Mesenchymal stem cell (in vitro differentiated cells and primary cell): ENCODE data around the gene ITGA5.

ENCODE experiments used
- DNase-seq: peaks from one replicate; pipeline ENCODE4 v3.0.0-alpha.2; 2013
- H2AFZ ChIP-seq: one replicate; pipeline ENCODE4 v1.6.1; 2013; ENCODE audit warnings: low read depth, mild to moderate bottlenecking, control low read depth, inconsistent platforms, low read length, moderate library complexity
- H2AK5ac ChIP-seq: 2 replicates; pipeline ENCODE4 v1.6.1; 2013; ENCODE audit warnings: low read length, moderate library complexity, mild to moderate bottlenecking, inconsistent platforms; ENCODE audit not compliant: severe bottlenecking
- H2BK120ac ChIP-seq: one replicate; pipeline ENCODE4 v1.6.1; 2013; ENCODE audit warnings: low read depth, mild to moderate bottlenecking, inconsistent platforms, low read length, moderate library complexity
- H2BK12ac ChIP-seq, 2 experiments: one replicate each; pipeline ENCODE4 v1.6.1; 2013; ENCODE audit warnings: inconsistent platforms in 2 of 2, low read length in 2 of 2, mild to moderate bottlenecking in 2 of 2, moderate library complexity in 2 of 2, control low read depth in 1 of 2
- H2BK15ac ChIP-seq: one replicate; pipeline ENCODE4 v1.6.1; 2013; ENCODE audit warnings: mild to moderate bottlenecking, low read depth, inconsistent platforms; ENCODE audit not compliant: poor library complexity, severe bottlenecking
- H2BK5ac ChIP-seq: 2 replicates; pipeline ENCODE4 v1.6.1; 2013; ENCODE audit warnings: low read depth, mild to moderate bottlenecking, low read length, control low read depth, inconsistent platforms; ENCODE audit not compliant: poor library complexity, severe bottlenecking
- H3K14ac ChIP-seq, 2 experiments: one replicate each; pipeline ENCODE4 v1.6.1; 2013; ENCODE audit warnings: inconsistent platforms in 2 of 2, low read length in 2 of 2, control low read depth in 1 of 2, mild to moderate bottlenecking in 1 of 2, moderate library complexity in 1 of 2
- H3K18ac ChIP-seq, 2 experiments: one replicate each; pipeline ENCODE4 v1.6.1; 2013; ENCODE audit warnings: inconsistent platforms in 2 of 2, low read length in 2 of 2, control low read depth in 1 of 2, low read depth in 1 of 2, mild to moderate bottlenecking in 1 of 2
- H3K23ac ChIP-seq, 2 experiments: one replicate each; pipeline ENCODE4 v1.6.1; 2013; ENCODE audit warnings: inconsistent platforms in 2 of 2, low read length in 2 of 2, mild to moderate bottlenecking in 2 of 2, moderate library complexity in 2 of 2, control low read depth in 1 of 2
- H3K27ac ChIP-seq: 2 replicates; pipeline ENCODE4 v1.5.1; 2013; ENCODE audit warnings: mild to moderate bottlenecking, moderate library complexity, low read length, control low read depth, inconsistent platforms; ENCODE audit not compliant: poor library complexity, severe bottlenecking
- H3K27me3 ChIP-seq, 2 experiments: 2 replicates each; pipeline versions ENCODE4 v1.6.1 to v1.7.0; 2013; ENCODE audit warnings: low read length in 2 of 2, mild to moderate bottlenecking in 2 of 2, moderate library complexity in 2 of 2, control low read depth in 1 of 2, inconsistent platforms in 1 of 2; ENCODE audit not compliant: control insufficient read depth in 1 of 2, insufficient read depth in 1 of 2
- H3K36me3 ChIP-seq, 2 experiments: 2 replicates each; pipeline versions ENCODE4 v1.6.1 to v1.7.0; 2013; ENCODE audit warnings: low read length in 2 of 2, control low read depth in 1 of 2, inconsistent platforms in 1 of 2, low read depth in 1 of 2, mild to moderate bottlenecking in 1 of 2; ENCODE audit not compliant: insufficient read depth in 2 of 2, control insufficient read depth in 1 of 2
- H3K4ac ChIP-seq, 2 experiments: one replicate each; pipeline ENCODE4 v1.6.1; 2013; ENCODE audit warnings: inconsistent platforms in 2 of 2, low read length in 2 of 2, mild to moderate bottlenecking in 2 of 2, moderate library complexity in 2 of 2, control low read depth in 1 of 2, low read depth in 1 of 2
- H3K4me1 ChIP-seq: 2 replicates; pipeline ENCODE4 v1.6.1; 2013; ENCODE audit warnings: low read depth, low read length, control low read depth; ENCODE audit not compliant: control insufficient read depth, insufficient read depth
- H3K4me2 ChIP-seq: 2 replicates; pipeline ENCODE4 v1.6.1; 2013; ENCODE audit warnings: low read length, mild to moderate bottlenecking, inconsistent platforms; ENCODE audit not compliant: poor library complexity, severe bottlenecking
- H3K4me3 ChIP-seq, 2 experiments: 2 replicates each; pipeline versions ENCODE4 v1.5.1 to v1.7.0; 2013; ENCODE audit warnings: low read length in 2 of 2, mild to moderate bottlenecking in 2 of 2, control low read depth in 1 of 2, low read depth in 1 of 2; ENCODE audit not compliant: insufficient read depth in 1 of 2
- H3K79me1 ChIP-seq: replicated peaks from 2 replicates; pipeline ENCODE4 v1.6.1; 2013; ENCODE audit warnings: mild to moderate bottlenecking, control low read depth, low read length, inconsistent platforms; ENCODE audit not compliant: poor library complexity, severe bottlenecking
- H3K9ac ChIP-seq: 2 replicates; pipeline ENCODE4 v1.7.0; 2013; ENCODE audit warnings: mild to moderate bottlenecking, low read length, moderate library complexity
- H3K9me3 ChIP-seq: 2 replicates; pipeline ENCODE4 v1.7.0; 2013; ENCODE audit warnings: mild to moderate bottlenecking, low read length; ENCODE audit not compliant: control insufficient read depth
- H4K8ac ChIP-seq: one replicate; pipeline ENCODE4 v1.6.1; 2013; ENCODE audit warnings: inconsistent platforms, mild to moderate bottlenecking, low read length, moderate library complexity
- H4K91ac ChIP-seq: one replicate; pipeline ENCODE4 v1.6.1; 2013; ENCODE audit warnings: mild to moderate bottlenecking, low read length, inconsistent platforms
- WGBS: methylation state at CpG from one replicate; pipeline ENCODE4 v1.1.7; 2013; ENCODE audit warnings: mixed read lengths; 5-methylcytosine and 5-hydroxymethylcytosine counted together

Gene ITGA5

GRCh38 chr12:54393207-54393609, 25.9 kb downstream of the ITGA5 start:
- no peak for DNase-seq
- 93% methylated on average over 6 of the region's 6 CpGs for WGBS

GRCh38 chr12:54392485-54393206, 26.4 kb downstream of the ITGA5 start:
- H2AFZ ChIP-seq: no peak overlapping the region
- no peaks in the 10 kb centered on the region for H3K79me1 ChIP-seq
- H3K23ac ChIP-seq: no peak overlapping the region
- H2BK15ac ChIP-seq: peak overlapping the region; percentile 36
- H3K27ac ChIP-seq: no peak overlapping the region
- no peak overlapping the region for H3K14ac ChIP-seq
- H3K4me3 ChIP-seq: no peak overlapping the region
- no peak for DNase-seq
- H2BK12ac ChIP-seq: no peak overlapping the region
- H2BK120ac ChIP-seq: no peak overlapping the region
- H3K4ac ChIP-seq: no peak overlapping the region
- no peak overlapping the region for H3K4me2 ChIP-seq
- H3K9me3 ChIP-seq: no peaks in the 10 kb centered on the region
- H2BK5ac ChIP-seq: no peak overlapping the region
- H4K8ac ChIP-seq: no peak overlapping the region
- peaks cover 26 to 60% of the 10 kb centered on the region in 2 experiments for H3K36me3 ChIP-seq
- H3K27me3 ChIP-seq: no peaks in the 10 kb centered on the region
- no peak overlapping the region for H2AK5ac ChIP-seq
- no peak overlapping the region for H3K18ac ChIP-seq
- peak overlapping the region; percentile 30 for H3K9ac ChIP-seq
- peaks cover 17% of the 10 kb centered on the region for H3K4me1 ChIP-seq
- WGBS: 94% methylated on average over 8 of the region's 8 CpGs
- no peak overlapping the region for H4K91ac ChIP-seq

More at GRCh38 chr12:54393207-54393609, 25.9 kb downstream of the ITGA5 start:
- no peak overlapping the region for H2AK5ac ChIP-seq
- no peak overlapping the region for H4K91ac ChIP-seq
- H3K14ac ChIP-seq: no peak overlapping the region
- peaks cover 31 to 65% of the 10 kb centered on the region in 2 experiments for H3K36me3 ChIP-seq
- H3K9me3 ChIP-seq: no peaks in the 10 kb centered on the region
- H2BK12ac ChIP-seq: no peak overlapping the region
- H3K27me3 ChIP-seq: no peaks in the 10 kb centered on the region
- H3K9ac ChIP-seq: peak overlapping the region; percentile 30
- H2BK5ac ChIP-seq: no peak overlapping the region
- peaks cover 17% of the 10 kb centered on the region for H3K4me1 ChIP-seq
- peak overlapping the region; percentile 36 for H2BK15ac ChIP-seq
- H3K27ac ChIP-seq: no peak overlapping the region
- no peak overlapping the region for H3K4ac ChIP-seq
- no peak overlapping the region for H2AFZ ChIP-seq
- H3K23ac ChIP-seq: no peak overlapping the region
- H3K18ac ChIP-seq: no peak overlapping the region
- H2BK120ac ChIP-seq: no peak overlapping the region
- no peak overlapping the region for H3K4me2 ChIP-seq
- no peak overlapping the region for H3K4me3 ChIP-seq
- H4K8ac ChIP-seq: no peak overlapping the region
- peaks cover under 1% of the 10 kb centered on the region for H3K79me1 ChIP-seq

GRCh38 chr12:54390668-54391551, 28.2 kb downstream of the ITGA5 start:
- H3K4ac ChIP-seq: no peak overlapping the region
- peak overlapping the region in 1 of 2 experiments; percentile 54 for H3K18ac ChIP-seq
- H2BK120ac ChIP-seq: no peak overlapping the region
- H3K36me3 ChIP-seq: peaks cover 12 to 42% of the 10 kb centered on the region in 2 experiments
- H3K79me1 ChIP-seq: no peaks in the 10 kb centered on the region
- H3K9ac ChIP-seq: no peak overlapping the region
- no peak overlapping the region for H2BK5ac ChIP-seq
- H2AFZ ChIP-seq: no peak overlapping the region
- no peak overlapping the region for H2BK12ac ChIP-seq
- H3K4me3 ChIP-seq: peak overlapping the region in 1 of 2 experiments; percentile 68
- DNase-seq: no peak
- H3K27me3 ChIP-seq: no peaks in the 10 kb centered on the region
- no peak overlapping the region for H2AK5ac ChIP-seq
- no peaks in the 10 kb centered on the region for H3K9me3 ChIP-seq
- peak overlapping the region; percentile 16 for H2BK15ac ChIP-seq
- no peak overlapping the region for H3K23ac ChIP-seq
- 5% methylated on average over 29 of the region's 51 CpGs for WGBS
- H4K8ac ChIP-seq: peak overlapping the region; percentile 67
- H3K4me2 ChIP-seq: peak overlapping the region; percentile 85
- H3K27ac ChIP-seq: no peak overlapping the region
- H3K14ac ChIP-seq: no peak overlapping the region
- H4K91ac ChIP-seq: no peak overlapping the region
- peaks cover 20% of the 10 kb centered on the region for H3K4me1 ChIP-seq

- no peak overlapping the region for H3K27ac ChIP-seq
- peak overlapping the region; percentile 28 for H4K8ac ChIP-seq
- H4K91ac ChIP-seq: no peak overlapping the region
- WGBS: 23% methylated on average over 3 of the region's 7 CpGs
- H3K4me2 ChIP-seq: peak overlapping the region; percentile 24
- H2AFZ ChIP-seq: no peak overlapping the region
- no peak overlapping the region for H2BK120ac ChIP-seq
- no peak overlapping the region for H2AK5ac ChIP-seq
- H3K4ac ChIP-seq: no peak overlapping the region
- no peak overlapping the region for H3K9ac ChIP-seq
- H3K36me3 ChIP-seq: peaks cover 5 to 36% of the 10 kb centered on the region in 2 experiments
- peaks cover 26% of the 10 kb centered on the region for H3K4me1 ChIP-seq
- H3K9me3 ChIP-seq: no peaks in the 10 kb centered on the region
- H2BK12ac ChIP-seq: no peak overlapping the region
- H2BK5ac ChIP-seq: no peak overlapping the region
- H3K27me3 ChIP-seq: no peaks in the 10 kb centered on the region
- peak overlapping the region in 1 of 2 experiments; percentile 68 for H3K4me3 ChIP-seq
- H3K79me1 ChIP-seq: no peaks in the 10 kb centered on the region
- no peak overlapping the region for H3K14ac ChIP-seq
- no peak overlapping the region for H2BK15ac ChIP-seq
- DNase-seq: no peak
- no peak overlapping the region for H3K23ac ChIP-seq
- no peak overlapping the region for H3K18ac ChIP-seq
Observed at GRCh38 chr12:54390176-54390667, 28.8 kb downstream of the ITGA5 start.
